Activated naive CD4-positive, alpha-beta T cell treated with anti-CD3 and anti-CD28 coated beads, Interleukin-2, amount 50 U/mL, for 72 hours (primary cell): ENCODE results near the gene NRM. TPM values are rescaled to one million over a fixed set of nuclear protein-coding genes. Genes with fewer than 3 reads are reported as not detected.
"Not testable (repeated sequence)": the region's sequence is repeated elsewhere in the genome, so short reads cannot be mapped to it uniquely, and the experiment has no call there.

Experiments
- ATAC-seq, 2 donors: fragments of 150-1000 bp; cut with Tn5 transposase; 2 replicates each; pipeline ENCODE4 v1.10.0; 2021; ENCODE audit warnings: mild to moderate bottlenecking in 2 of 2, moderate library complexity in 2 of 2
- DNase-seq, 2 donors: peaks; one replicate each; pipeline ENCODE4 v3.0.0; 2021 to 2022; ENCODE audit warnings: low spot score in 2 of 2
- H3K27ac Mint-ChIP-seq, 2 donors: one replicate each; pipeline ENCODE4 v1.8.0; 2022; ENCODE audit warnings: mild to moderate bottlenecking in 2 of 2, mixed read lengths in 2 of 2
- H3K36me3 Mint-ChIP-seq, 2 donors: one replicate each; pipeline ENCODE4 v1.8.0; 2022; ENCODE audit warnings: mixed read lengths in 2 of 2
- H3K9me3 Mint-ChIP-seq, 2 donors: one replicate each; pipeline ENCODE4 v1.8.0; 2022; ENCODE audit warnings: mixed read lengths in 2 of 2
- total RNA-seq, 2 donors: library from RNA; stranded (reverse); gene quantifications; one replicate each; pipeline ENCODE4 v1.2.3, GENCODE V29; 2022

The NRM gene, protein sequence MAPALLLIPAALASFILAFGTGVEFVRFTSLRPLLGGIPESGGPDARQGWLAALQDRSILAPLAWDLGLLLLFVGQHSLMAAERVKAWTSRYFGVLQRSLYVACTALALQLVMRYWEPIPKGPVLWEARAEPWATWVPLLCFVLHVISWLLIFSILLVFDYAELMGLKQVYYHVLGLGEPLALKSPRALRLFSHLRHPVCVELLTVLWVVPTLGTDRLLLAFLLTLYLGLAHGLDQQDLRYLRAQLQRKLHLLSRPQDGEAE
- total RNA-seq: 10 to 100 TPM; 35.7 to 53.5 TPM

DNA sequence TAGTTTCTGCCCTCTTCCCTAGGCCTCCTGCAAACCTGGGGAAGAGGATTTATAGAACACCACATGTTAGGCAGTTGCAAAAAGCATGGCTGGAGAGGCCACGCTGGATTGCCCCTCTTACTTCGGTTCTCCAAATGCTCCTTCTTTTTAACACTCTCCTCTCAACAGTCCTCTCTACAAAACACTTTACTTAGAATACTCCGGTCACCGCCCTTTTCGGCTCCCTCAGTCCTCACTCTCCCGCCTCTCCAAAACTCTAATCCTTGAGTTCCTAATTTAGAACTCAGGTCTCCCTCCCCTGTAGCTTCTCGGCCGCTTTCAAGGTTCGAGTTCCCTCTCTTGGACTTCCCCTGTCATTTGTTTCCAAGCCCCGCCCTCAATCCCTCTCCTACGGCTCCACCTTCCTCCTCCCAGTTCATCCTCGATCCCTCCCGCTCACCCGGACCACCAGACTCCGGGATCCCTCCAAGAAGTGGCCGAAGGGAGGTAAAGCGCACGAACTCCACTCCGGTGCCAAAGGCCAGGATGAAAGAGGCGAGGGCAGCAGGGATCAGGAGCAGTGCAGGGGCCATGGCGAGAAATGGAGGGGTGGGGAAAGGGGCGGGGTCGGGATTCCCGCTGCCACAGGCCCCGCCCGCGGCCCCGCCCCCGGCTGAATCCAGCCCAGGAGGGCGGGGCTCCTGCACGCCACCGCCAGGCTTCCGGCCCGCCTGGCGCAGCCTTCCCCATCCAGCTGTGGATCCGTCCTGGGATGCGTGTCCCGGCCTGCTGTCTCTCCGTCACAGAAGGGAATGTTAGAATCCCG, at the start of gene NRM:
Gene NRM (minus strand): TSS at position 582 of the 805 bp plus-strand sequence. CDS start 10 bp downstream, at position 572.
- Mint-ChIP-seq H3K27ac (peak within 1 kb of the TSS; percentile 79 to 94), H3K9me3 (no peaks in the 10 kb centered on the region), H3K36me3 (peaks cover 19 to 24% of the 10 kb centered on the region in 2 donors)
- peak; percentile 82 to 83 for DNase-seq
- ATAC-seq: peak; percentile 44 to 53

GRCh38 chr6:30740540-30740870, 49.7 kb upstream of the NRM start:
- DNase-seq (no peak), ATAC-seq (no peak)
- Mint-ChIP-seq H3K9me3 (no peaks in the 10 kb centered on the region), H3K36me3 (peaks cover 67 to 75% of the 10 kb centered on the region in 2 donors), H3K27ac (peak overlapping the region; percentile 97 to 99)

GRCh38 chr6:30738532-30738931, 47.7 kb upstream of the NRM start:
- Mint-ChIP-seq H3K36me3 (peaks cover 66 to 78% of the 10 kb centered on the region in 2 donors), H3K27ac (no peak overlapping the region), H3K9me3 (no peaks in the 10 kb centered on the region)
- DNase-seq (no peak), ATAC-seq (no peak)

- Mint-ChIP-seq H3K27ac (peak overlapping the region; percentile 78 to 94), H3K9me3 (no peaks in the 10 kb centered on the region), H3K36me3 (peaks cover 46 to 69% of the 10 kb centered on the region in 2 donors)
- ATAC-seq (peak; percentile 49 to 61), DNase-seq (no peak)
These were observed 45.0 kb upstream of the NRM start for GRCh38 chr6:30735668-30736314.

DNA sequence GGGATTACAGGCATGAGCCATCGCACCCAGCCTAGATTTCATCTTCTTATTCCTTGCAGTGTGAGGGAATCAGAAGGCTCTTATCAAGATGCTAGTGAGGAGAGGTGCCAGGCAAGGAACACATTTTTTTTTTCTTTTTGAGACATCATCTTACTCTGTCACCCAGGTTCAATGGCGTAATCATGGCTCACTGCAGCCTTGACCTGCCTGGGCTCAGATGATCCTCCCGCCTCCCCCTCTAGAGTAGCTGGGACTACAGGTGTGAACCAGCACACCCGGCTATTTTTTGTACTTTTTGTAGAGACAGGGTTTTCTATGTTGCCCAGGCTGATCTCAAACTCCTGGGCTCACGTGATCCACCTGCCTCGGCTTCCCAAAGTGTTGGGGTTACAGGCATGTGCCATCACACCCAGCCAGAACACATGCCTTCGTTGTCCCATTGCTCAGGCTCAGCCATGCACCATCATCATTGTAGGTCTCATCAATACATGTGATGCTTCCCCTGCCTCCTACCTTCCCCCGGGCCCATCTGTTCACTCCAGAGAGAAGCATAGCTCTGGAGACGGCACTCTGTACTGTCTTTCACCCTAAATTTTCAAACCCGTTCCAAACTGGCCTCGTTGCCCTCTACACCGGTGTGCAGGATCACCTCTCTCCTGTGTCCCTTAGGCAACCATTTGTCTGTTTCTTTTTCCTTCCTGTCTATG, 41.6 kb upstream of the NRM start:
- no peak for DNase-seq
- Mint-ChIP-seq H3K36me3 (peaks cover 35 to 47% of the 10 kb centered on the region in 2 donors), H3K27ac (peak overlapping the region in 1 of 2 donors; percentile 24), H3K9me3 (no peaks in the 10 kb centered on the region)
- ATAC-seq: no peak

DNA sequence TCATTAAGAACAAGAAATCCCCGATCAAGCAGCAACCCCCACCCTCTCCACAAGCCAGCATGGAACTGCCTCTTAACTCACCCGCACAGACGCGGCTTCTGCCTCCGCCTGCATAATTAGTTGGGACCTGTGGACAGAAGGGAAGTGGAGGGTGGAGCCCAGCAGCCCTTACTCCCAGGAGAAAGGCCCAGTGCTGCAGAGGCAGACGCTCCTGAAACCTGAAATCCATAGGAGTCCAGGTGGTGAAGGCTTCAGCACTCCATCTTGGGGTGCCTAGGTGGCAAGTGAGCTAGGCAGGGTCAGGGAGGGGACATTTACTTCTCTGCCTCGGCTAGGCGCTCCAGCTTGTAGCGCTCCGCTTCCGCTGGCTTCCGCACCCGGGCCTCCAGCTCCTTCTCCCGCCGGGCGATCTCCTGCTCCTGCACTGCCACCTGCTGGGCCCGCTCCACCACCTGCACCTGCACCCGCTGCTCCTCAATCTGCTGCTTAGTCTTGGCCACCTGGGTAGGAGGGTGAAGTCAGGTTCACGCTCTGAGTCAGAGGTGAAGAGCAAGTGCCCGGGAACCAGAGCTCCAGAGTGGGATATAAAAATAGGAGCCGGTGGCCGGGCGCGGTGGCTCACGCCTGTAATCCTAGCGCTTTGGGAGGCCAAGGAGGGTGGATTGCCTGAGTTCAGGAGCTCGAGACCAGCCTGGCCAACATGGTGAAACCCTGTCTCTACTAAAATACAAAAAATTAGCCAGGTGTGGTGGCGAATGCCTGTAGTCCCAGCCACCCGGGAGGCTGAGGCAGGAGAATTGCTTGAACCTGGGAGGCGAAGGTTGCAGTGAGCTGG, 40.0 kb upstream of the NRM start:
- ATAC-seq (peak; percentile 67 to 74), DNase-seq (peak; percentile 78 to 87)
- Mint-ChIP-seq H3K9me3 (no peaks in the 10 kb centered on the region), H3K27ac (peak overlapping the region; percentile 67 to 72), H3K36me3 (peaks cover 21 to 32% of the 10 kb centered on the region in 2 donors)

- Mint-ChIP-seq H3K9me3 (no peaks in the 10 kb centered on the region), H3K27ac (peak overlapping the region in 1 of 2 donors; percentile 30), H3K36me3 (peaks cover 36 to 45% of the 10 kb centered on the region in 2 donors)
- DNase-seq (no peak), ATAC-seq (no peak)
These were observed 37.3 kb upstream of the NRM start for GRCh38 chr6:30727920-30728553.

- H3K9me3 Mint-ChIP-seq: no peaks in the 10 kb centered on the region
- H3K27ac Mint-ChIP-seq: no peak overlapping the region
- DNase-seq (no peak), ATAC-seq (no peak)
- H3K36me3 Mint-ChIP-seq: peaks cover 49 to 51% of the 10 kb centered on the region in 2 donors
These were observed 36.0 kb upstream of the NRM start for GRCh38 chr6:30726506-30727413.

- no peak for DNase-seq
- peak overlapping the region; percentile 29 to 93 for H3K27ac Mint-ChIP-seq
- ATAC-seq: peak in 1 of 2 donors; percentile 8
- H3K36me3 Mint-ChIP-seq: peaks cover 56 to 57% of the 10 kb centered on the region in 2 donors
- no peaks in the 10 kb centered on the region for H3K9me3 Mint-ChIP-seq
These were observed 35.1 kb upstream of the NRM start for GRCh38 chr6:30725713-30726505.

DNA sequence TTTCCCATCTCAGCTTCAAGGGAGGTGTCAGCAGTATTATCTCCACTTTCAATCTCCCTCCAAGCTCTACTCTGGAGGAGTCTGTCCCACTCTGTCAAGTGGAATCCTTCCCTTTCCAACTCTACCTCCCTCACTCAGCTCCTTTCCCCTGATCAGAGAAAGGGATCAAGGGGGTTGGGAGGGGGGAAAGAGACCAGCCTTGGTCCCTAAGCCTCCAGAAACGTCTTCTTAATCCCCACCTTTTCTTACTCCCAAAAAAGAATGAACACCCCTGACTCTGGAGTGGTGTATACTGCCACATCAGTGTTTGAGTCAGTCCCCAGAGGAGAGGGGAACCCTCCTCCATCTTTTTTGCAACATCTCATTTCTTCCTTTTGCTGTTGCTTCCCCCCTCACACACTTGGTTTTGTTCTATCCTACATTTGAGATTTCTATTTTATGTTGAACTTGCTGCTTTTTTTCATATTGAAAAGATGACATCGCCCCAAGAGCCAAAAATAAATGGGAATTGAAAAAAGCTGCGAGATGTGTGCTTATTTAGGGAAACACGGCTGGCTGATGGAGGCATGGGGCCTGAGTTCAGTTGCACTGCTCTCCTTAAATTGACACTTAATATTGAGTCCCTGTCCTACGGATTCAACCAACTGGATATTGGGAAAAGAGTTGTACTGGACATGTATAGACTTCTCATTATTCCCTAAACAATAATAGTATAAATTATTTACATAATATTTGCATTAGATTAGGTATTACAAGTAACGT, 34.3 kb upstream of the NRM start:
- no peak for ATAC-seq
- Mint-ChIP-seq H3K36me3 (peaks cover 56 to 57% of the 10 kb centered on the region in 2 donors), H3K27ac (peak overlapping the region; percentile 84 to 93), H3K9me3 (no peaks in the 10 kb centered on the region)
- no peak for DNase-seq

GRCh38 chr6:30723843-30724741, 33.3 kb upstream of the NRM start:
- DNase-seq, ATAC-seq, H3K9me3 Mint-ChIP-seq: not testable (repeated sequence)
- H3K27ac Mint-ChIP-seq: peak overlapping the region; percentile 93 to 97
- peaks cover 55 to 62% of the 10 kb centered on the region in 2 donors for H3K36me3 Mint-ChIP-seq

GRCh38 chr6:30723159-30723842, 32.5 kb upstream of the NRM start:
- H3K36me3 Mint-ChIP-seq: peaks cover 55 to 62% of the 10 kb centered on the region in 2 donors
- not testable (repeated sequence) for ATAC-seq

More at GRCh38 chr6:30723159-30723842, 32.5 kb upstream of the NRM start:
- peak overlapping the region; percentile 93 to 97 for H3K27ac Mint-ChIP-seq
- DNase-seq, H3K9me3 Mint-ChIP-seq: not testable (repeated sequence)
